C4-2B (cell line): ENCODE results near the gene PCSK6.
"Not testable (repeated sequence)": the region's sequence is repeated elsewhere in the genome, so short reads cannot be mapped to it uniquely, and the experiment has no call there.

Experiments
- H3K27ac ChIP-seq: fragments of 450-650 bp; 2 replicates; pipeline ENCODE4 v1.5.1; 2017
- ZFX ChIP-seq: fragments of 450-650 bp; IDR thresholded peaks from 2 replicates; pipeline ENCODE4 v1.6.1; 2017
- TF ChIP-seq, protein P1 (sequence below): fragments of 450-650 bp; conservative IDR thresholded peaks from 2 replicates; pipeline ENCODE4 v1.5.1; 2017; ENCODE audit warnings: mild to moderate bottlenecking

The PCSK6 gene

GRCh38 chr15:101357333-101357732 lies 132.2 kb downstream of the PCSK6 start:
- TF ChIP-seq ZFX = no peak
- TF ChIP-seq, protein P1, sequence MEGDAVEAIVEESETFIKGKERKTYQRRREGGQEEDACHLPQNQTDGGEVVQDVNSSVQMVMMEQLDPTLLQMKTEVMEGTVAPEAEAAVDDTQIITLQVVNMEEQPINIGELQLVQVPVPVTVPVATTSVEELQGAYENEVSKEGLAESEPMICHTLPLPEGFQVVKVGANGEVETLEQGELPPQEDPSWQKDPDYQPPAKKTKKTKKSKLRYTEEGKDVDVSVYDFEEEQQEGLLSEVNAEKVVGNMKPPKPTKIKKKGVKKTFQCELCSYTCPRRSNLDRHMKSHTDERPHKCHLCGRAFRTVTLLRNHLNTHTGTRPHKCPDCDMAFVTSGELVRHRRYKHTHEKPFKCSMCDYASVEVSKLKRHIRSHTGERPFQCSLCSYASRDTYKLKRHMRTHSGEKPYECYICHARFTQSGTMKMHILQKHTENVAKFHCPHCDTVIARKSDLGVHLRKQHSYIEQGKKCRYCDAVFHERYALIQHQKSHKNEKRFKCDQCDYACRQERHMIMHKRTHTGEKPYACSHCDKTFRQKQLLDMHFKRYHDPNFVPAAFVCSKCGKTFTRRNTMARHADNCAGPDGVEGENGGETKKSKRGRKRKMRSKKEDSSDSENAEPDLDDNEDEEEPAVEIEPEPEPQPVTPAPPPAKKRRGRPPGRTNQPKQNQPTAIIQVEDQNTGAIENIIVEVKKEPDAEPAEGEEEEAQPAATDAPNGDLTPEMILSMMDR = no peak
- H3K27ac ChIP-seq = no peak overlapping the region

- not testable (repeated sequence) for H3K27ac ChIP-seq
Measured at GRCh38 chr15:101356512-101357172, 132.9 kb downstream of the PCSK6 start.

DNA sequence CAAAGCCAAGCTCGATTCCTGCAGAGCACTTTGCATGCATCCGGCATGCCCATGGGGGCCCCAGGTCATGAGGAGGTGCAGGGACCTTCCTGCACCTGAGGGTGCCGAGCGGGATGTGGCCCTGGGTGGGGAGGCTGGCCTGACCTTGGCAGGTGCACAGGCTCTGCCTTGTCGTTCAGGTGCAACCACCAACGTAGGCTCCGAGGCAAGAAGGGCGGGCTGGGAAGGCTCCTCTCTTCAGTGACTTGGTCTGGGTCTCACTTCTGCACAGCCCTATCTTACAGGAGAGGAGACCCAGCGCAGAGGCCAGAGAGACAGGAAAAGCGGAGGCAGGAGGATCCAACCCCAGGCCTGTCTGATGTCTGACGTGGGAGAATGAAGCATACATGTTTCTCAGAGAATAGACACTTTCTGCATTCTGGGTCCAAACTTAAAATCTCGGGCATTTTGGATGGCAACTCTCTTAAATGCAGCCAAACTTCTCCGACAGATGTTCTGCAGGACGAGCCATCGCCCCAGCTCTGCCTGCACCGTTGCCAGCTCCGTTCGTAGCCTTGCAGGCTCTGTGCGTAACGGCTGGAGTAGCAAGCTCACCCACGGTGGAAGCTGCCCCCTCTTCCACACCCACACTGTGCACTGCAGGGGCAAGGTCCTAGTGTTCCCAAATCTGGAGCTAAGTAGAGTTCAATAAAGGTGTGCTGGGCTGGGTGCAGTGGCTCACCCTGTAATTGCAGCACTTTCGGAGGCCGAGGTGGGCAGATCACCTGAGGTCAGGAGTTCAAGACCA lies 133.6 kb downstream of the PCSK6 start:
- TF ChIP-seq ZFX = no peak
- TF ChIP-seq, protein P1 = no peak
- H3K27ac ChIP-seq = no peak overlapping the region

DNA sequence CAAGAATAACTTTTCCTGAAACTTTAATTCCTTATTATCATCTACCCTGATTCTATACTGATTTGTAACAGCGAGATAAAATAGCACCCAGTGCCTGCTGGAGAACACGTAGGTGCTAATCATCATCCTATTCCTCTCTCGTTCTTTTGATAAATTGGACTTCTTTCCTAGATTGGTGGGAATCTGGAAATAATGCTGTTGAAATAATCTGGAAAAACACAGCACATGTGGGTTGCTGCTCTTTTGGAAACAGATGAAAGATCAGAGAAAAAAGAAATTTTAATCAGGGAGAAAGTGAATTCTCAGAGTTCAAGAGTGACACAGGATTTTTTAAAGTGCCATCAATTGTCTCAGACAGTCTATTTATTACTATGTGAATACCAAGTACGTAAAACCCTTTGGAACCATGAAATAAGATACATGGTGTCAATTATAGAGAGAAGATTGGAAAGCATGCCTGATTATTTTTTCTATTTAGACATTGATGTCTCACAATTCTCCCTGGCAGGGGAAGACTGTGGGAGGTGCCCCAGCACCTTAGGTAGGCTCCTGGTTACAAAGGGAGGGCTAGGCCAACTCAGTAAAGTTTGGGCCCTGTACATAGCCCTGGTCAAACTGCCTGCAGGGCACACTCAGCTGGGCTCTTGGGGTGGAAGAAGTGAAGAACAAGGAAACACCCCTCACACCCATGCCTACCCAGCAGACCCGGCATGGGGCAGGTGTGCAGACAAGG lies 134.4 kb downstream of the PCSK6 start:
- no peak overlapping the region for H3K27ac ChIP-seq
- TF ChIP-seq ZFX = no peak
- TF ChIP-seq, protein P1 = no peak

GRCh38 chr15:101353240-101353639 lies 136.3 kb downstream of the PCSK6 start:
- TF ChIP-seq, protein P1 = no peak
- TF ChIP-seq ZFX = no peak
- H3K27ac ChIP-seq = no peak overlapping the region

GRCh38 chr15:101351736-101352135 lies 137.8 kb downstream of the PCSK6 start:
- no peak for TF ChIP-seq ZFX
- TF ChIP-seq, protein P1 = no peak
- H3K27ac ChIP-seq = no peak overlapping the region

DNA sequence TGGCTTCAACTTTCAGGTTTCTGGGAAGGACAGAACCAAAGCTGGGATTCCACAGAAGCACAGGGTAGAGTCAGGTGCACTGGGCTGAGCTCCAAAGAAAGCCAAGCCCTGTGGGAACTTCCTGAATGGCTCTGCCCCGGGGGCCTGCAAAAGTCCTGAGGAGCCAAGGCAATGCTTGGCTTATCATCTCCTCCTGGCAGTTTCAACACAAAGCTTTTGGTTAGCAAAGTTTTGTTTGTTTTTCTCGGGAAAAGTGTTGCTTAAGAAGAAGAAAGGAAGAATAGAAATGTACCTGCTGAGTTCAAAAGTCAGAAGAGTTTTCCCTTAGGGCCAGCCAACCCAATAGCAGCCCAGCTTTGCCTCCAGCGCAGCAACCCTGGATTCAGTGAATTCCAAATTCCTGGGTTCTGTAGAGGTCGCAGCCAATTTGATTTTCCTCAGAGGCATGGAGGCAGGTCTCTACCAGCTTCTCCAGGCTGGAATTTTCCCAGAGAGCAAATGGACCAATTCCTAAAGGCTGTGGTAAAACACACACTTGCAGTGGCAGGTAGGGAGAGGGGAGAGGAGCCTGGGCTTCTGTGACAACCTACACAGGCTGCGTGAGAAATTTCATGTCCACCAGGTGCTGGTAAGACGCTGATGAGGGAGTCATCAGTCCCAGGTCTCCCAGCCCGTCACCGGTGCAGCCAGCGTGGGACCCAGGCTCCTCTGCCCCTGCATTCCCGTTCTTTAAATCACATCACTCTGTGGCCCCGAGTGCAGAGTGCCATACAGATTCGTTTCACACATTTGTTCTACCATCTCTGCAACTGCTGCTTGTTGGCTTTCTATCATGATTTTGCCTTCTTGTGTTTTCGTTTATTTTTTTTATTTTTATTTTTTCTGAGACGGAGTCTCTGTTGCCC lies 140.2 kb downstream of the PCSK6 start:
- TF ChIP-seq, protein P1 = no peak
- no peak for TF ChIP-seq ZFX
- peak overlapping the region; percentile 41 for H3K27ac ChIP-seq
